Neural crest cell (in vitro differentiated cells): Measurements from ENCODE around the gene PHLDA2. TPM values are rescaled to one million over a fixed set of nuclear protein-coding genes. Genes with fewer than 3 reads are reported as not detected.

ENCODE experiments used
- DNase-seq: peaks from one replicate; pipeline ENCODE4 v3.0.0; 2021; ENCODE audit warnings: low read depth, mixed read lengths, low spot score
- H3K27ac Mint-ChIP-seq: one replicate; pipeline ENCODE4 v1.8.0; 2021; ENCODE audit warnings: mild to moderate bottlenecking, mixed read lengths; ENCODE audit not compliant: unreplicated experiment
- H3K27me3 Mint-ChIP-seq: 2 replicates; pipeline ENCODE4 v1.8.0; 2021; ENCODE audit warnings: low read depth, mild to moderate bottlenecking, mixed read lengths
- H3K36me3 Mint-ChIP-seq: 2 replicates; pipeline ENCODE4 v1.8.0; 2021; ENCODE audit warnings: low read depth, mild to moderate bottlenecking, mixed read lengths
- H3K4me1 Mint-ChIP-seq: 2 replicates; pipeline ENCODE4 v1.8.0; 2021; ENCODE audit warnings: mixed read lengths
- H3K4me3 Mint-ChIP-seq: one replicate; pipeline ENCODE4 v1.8.0; 2021; ENCODE audit warnings: mild to moderate bottlenecking, mixed read lengths
- H3K9me3 Mint-ChIP-seq: 2 replicates; pipeline ENCODE4 v1.8.0; 2021; ENCODE audit warnings: mixed read lengths
- total RNA-seq: library from RNA; stranded (reverse); gene quantifications from 2 replicates; pipeline ENCODE4 v1.2.1, GENCODE V29; 2021
- TF ChIP-seq, protein P1 (sequence below): fragments of 200-600 bp; sonication (generic); conservative IDR thresholded peaks from 2 replicates; pipeline ENCODE4 v1.5.0; 2021; ENCODE audit warnings: antibody characterized with exemption, mild to moderate bottlenecking

Gene PHLDA2
- total RNA-seq, 1 donor from 2014 or later = 1.1 TPM

DNA sequence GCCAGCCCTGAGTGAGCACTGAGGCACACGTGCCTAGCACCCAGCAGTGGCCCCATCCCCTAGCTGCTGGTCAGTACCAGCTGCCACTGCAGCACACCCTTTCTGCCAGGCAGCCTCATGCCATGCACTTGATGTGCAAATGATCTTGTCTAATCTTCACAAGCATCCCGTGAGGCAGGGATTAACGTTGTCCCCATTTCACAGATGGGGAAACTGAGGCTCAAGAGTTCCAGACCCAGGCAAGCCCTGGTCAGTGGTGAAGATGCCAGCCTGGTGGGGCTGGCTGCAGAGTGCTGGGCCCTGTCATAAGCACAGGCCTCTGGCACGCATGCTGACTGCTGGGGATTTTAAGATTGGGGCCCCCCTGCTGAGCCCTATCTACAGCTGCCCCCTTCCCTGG lies 35.3 kb downstream of the PHLDA2 start:
- peak overlapping the region; percentile 27 for H3K4me3 Mint-ChIP-seq
- H3K4me1 Mint-ChIP-seq = peaks cover 17% of the 10 kb centered on the region
- H3K27me3 Mint-ChIP-seq = no peaks in the 10 kb centered on the region
- H3K36me3 Mint-ChIP-seq = no peaks in the 10 kb centered on the region
- no peak for DNase-seq
- H3K27ac Mint-ChIP-seq = no peak overlapping the region
- H3K9me3 Mint-ChIP-seq = no peaks in the 10 kb centered on the region
- TF ChIP-seq, protein P1, sequence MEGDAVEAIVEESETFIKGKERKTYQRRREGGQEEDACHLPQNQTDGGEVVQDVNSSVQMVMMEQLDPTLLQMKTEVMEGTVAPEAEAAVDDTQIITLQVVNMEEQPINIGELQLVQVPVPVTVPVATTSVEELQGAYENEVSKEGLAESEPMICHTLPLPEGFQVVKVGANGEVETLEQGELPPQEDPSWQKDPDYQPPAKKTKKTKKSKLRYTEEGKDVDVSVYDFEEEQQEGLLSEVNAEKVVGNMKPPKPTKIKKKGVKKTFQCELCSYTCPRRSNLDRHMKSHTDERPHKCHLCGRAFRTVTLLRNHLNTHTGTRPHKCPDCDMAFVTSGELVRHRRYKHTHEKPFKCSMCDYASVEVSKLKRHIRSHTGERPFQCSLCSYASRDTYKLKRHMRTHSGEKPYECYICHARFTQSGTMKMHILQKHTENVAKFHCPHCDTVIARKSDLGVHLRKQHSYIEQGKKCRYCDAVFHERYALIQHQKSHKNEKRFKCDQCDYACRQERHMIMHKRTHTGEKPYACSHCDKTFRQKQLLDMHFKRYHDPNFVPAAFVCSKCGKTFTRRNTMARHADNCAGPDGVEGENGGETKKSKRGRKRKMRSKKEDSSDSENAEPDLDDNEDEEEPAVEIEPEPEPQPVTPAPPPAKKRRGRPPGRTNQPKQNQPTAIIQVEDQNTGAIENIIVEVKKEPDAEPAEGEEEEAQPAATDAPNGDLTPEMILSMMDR = no peak

GRCh38 chr11:2892967-2893528 lies 36.2 kb downstream of the PHLDA2 start:
- Mint-ChIP-seq H3K9me3 (no peaks in the 10 kb centered on the region), H3K27ac (peak overlapping the region; percentile 43), H3K36me3 (no peaks in the 10 kb centered on the region), H3K4me3 (peak overlapping the region; percentile 77), H3K4me1 (peaks cover 12% of the 10 kb centered on the region), H3K27me3 (no peaks in the 10 kb centered on the region)
- TF ChIP-seq, protein P1 = no peak
- no peak for DNase-seq

DNA sequence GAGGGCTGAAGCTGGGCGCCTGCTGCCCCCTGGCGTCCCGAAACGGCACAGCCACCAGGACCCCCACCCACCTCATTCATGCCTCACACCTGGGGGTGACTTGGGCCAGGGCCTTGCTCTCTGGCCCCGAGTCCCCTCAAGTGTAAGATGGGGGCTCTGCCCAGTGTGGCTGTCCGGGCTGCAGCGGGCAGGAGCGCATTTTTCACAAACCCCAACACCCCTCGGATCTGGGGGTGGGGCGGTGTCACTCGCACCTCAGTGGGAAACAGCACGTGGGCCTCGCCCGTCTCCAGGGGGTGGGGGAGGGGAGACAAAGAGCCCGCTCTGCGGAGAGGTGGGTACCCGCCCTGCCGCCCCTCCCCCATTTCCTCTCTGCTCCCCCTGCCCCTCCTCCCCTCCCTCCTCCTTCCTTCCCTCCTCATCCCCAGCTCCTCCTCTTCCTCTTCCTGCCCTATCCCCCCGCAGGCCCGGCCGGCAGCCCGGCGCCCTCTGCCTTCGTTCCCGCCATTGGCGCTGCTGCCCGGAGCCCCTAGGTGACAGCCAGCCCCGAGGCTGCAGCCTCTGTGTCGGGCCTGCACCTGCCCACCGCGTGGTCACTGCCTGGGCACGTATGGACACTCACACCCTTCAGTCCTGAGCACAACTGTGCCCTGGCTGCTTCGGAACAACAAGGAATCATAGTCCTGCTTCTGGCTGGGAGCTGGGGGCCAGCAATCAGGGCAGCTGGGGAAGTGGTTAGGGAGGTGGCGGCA lies 36.8 kb downstream of the PHLDA2 start:
- H3K9me3 Mint-ChIP-seq = no peaks in the 10 kb centered on the region
- no peaks in the 10 kb centered on the region for H3K27me3 Mint-ChIP-seq
- H3K36me3 Mint-ChIP-seq = no peaks in the 10 kb centered on the region
- peaks cover 14% of the 10 kb centered on the region for H3K4me1 Mint-ChIP-seq
- peak; percentile 69 for DNase-seq
- TF ChIP-seq, protein P1 = peak; percentile 96
- H3K27ac Mint-ChIP-seq = peak overlapping the region; percentile 43
- peak overlapping the region; percentile 77 for H3K4me3 Mint-ChIP-seq

GRCh38 chr11:2891326-2892214 lies 37.6 kb downstream of the PHLDA2 start:
- peak overlapping the region; percentile 27 for H3K4me3 Mint-ChIP-seq
- H3K27ac Mint-ChIP-seq = peak overlapping the region; percentile 43
- H3K36me3 Mint-ChIP-seq = no peaks in the 10 kb centered on the region
- TF ChIP-seq, protein P1 = no peak
- H3K4me1 Mint-ChIP-seq = peaks cover 22% of the 10 kb centered on the region
- DNase-seq = no peak
- H3K27me3 Mint-ChIP-seq = peaks cover 2% of the 10 kb centered on the region
- no peaks in the 10 kb centered on the region for H3K9me3 Mint-ChIP-seq

- no peak overlapping the region for H3K27ac Mint-ChIP-seq
- TF ChIP-seq, protein P1 = no peak
- H3K4me3 Mint-ChIP-seq = no peak overlapping the region
- H3K4me1 Mint-ChIP-seq = peaks cover 24% of the 10 kb centered on the region
- H3K9me3 Mint-ChIP-seq = no peaks in the 10 kb centered on the region
- DNase-seq = no peak
- peaks cover 3% of the 10 kb centered on the region for H3K27me3 Mint-ChIP-seq
- H3K36me3 Mint-ChIP-seq = no peaks in the 10 kb centered on the region
These were observed 38.5 kb downstream of the PHLDA2 start for GRCh38 chr11:2890466-2891294.
